ENCODE data around the gene PTK6.

Gene PTK6

GRCh38 chr20:63557481-63557891, 20.3 kb upstream of the PTK6 start:
- TF ChIP-seq GABPA (IDR thresholded peaks at IDR 0.05; ENCODE audit: low read depth) = no peak
- no peak for TF ChIP-seq REST (IDR thresholded peaks at IDR 0.05; ENCODE audit: insufficient replicate concordance, low read depth)
- no peak for TF ChIP-seq POLR2AphosphoS5 (IDR thresholded peaks at IDR 0.05; ENCODE audit: low read depth)
- no peak for TF ChIP-seq SPI1 (IDR thresholded peaks at IDR 0.05; ENCODE audit: borderline replicate concordance, low read depth)
- TF ChIP-seq CTCF (IDR thresholded peaks at IDR 0.05; ENCODE audit: insufficient read depth, low read length) = no peak
- Histone ChIP-seq H3K27ac (replicated peaks) (no peak overlapping the region), H3K4me3 (replicated peaks; ENCODE audit: insufficient read depth, low read length) (no peak overlapping the region), H3K27me3 (ENCODE audit: insufficient read depth, poor library complexity, severe bottlenecking) (peaks cover 25% of the 10 kb centered on the region)
- DNase-seq (ENCODE audit: low read depth in 1 of 2, low spot score in 1 of 2) = no peak

GRCh38 chr20:63556873-63557478, 19.8 kb upstream of the PTK6 start:
- Histone ChIP-seq H3K27me3 (ENCODE audit: insufficient read depth, poor library complexity, severe bottlenecking) (peaks cover 31% of the 10 kb centered on the region), H3K27ac (replicated peaks) (no peak overlapping the region), H3K4me3 (replicated peaks; ENCODE audit: insufficient read depth, low read length) (no peak overlapping the region)
- TF ChIP-seq GABPA (IDR thresholded peaks at IDR 0.05; ENCODE audit: low read depth) (no peak), SPI1 (IDR thresholded peaks at IDR 0.05; ENCODE audit: borderline replicate concordance, low read depth) (no peak), POLR2AphosphoS5 (IDR thresholded peaks at IDR 0.05; ENCODE audit: low read depth) (no peak), CTCF (IDR thresholded peaks at IDR 0.05; ENCODE audit: insufficient read depth, low read length) (no peak), REST (IDR thresholded peaks at IDR 0.05; ENCODE audit: insufficient replicate concordance, low read depth) (no peak)
- no peak for DNase-seq (ENCODE audit: low read depth in 1 of 2, low spot score in 1 of 2)

- TF ChIP-seq REST (IDR thresholded peaks at IDR 0.05; ENCODE audit: insufficient replicate concordance, low read depth) (no peak), GABPA (IDR thresholded peaks at IDR 0.05; ENCODE audit: low read depth) (no peak), CTCF (IDR thresholded peaks at IDR 0.05; ENCODE audit: insufficient read depth, low read length) (no peak), SPI1 (IDR thresholded peaks at IDR 0.05; ENCODE audit: borderline replicate concordance, low read depth) (no peak), POLR2AphosphoS5 (IDR thresholded peaks at IDR 0.05; ENCODE audit: low read depth) (no peak)
- Histone ChIP-seq H3K4me3 (replicated peaks; ENCODE audit: insufficient read depth, low read length) (no peak overlapping the region), H3K27me3 (ENCODE audit: insufficient read depth, poor library complexity, severe bottlenecking) (peaks cover 35% of the 10 kb centered on the region), H3K27ac (replicated peaks) (no peak overlapping the region)
- DNase-seq (ENCODE audit: low read depth in 1 of 2, low spot score in 1 of 2) = no peak
These were observed 18.6 kb upstream of the PTK6 start for GRCh38 chr20:63555661-63556381.
